ENCODE measurements around the gene KANSL1L.

The KANSL1L gene

DNA sequence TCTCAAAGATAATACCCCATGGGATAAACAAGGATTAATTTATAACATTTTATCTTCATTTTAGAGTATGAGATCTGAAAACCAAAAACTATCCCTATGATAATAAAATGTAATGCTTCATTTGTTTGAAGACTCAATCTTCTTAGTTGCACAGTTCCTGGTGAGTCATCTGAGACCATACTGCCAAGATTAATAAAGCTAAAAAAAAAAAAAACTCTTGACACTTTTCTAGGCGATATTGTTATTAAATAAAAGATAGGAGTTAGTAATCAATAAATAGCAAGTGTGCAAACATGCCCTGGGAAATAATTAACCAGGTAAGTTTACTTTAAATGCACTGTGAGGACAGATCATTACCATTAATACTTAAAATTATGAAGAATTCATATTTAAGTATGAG is 84.9 kb downstream of the KANSL1L start:
- DNase-seq (ENCODE audit: low read depth), result no peak

DNA sequence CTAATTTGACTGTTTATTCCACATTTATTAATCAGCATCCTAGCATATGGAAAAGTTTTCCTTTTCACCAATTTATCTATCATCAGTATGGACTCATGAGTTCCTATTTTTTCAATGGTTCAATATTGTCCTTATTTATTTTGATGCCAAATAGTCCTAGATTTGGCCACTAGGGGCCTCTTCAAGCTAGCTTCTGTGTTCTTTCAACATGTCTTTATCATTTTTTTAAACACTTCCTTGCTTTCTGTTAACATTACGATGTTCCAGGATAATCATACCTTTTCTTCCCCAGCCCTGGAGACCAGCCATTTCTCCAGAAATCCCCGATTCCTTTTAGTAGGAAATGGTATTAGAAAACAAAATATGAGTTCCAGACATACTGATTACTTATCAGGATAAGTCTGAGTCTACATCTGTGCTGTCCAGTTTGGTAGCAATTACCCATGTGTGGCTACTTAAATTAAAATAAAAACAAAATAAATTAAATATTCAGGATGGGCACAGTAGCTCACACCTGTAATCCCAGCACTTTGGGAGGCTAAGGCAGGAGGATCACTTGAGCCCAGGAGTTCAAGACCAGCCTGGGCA is 98.2 kb downstream of the KANSL1L start:
- no peak for DNase-seq (ENCODE audit: low read depth)

GRCh38 chr2:210072493-210072892 is 98.7 kb downstream of the KANSL1L start:
- DNase-seq (ENCODE audit: low read depth), result no peak

DNA sequence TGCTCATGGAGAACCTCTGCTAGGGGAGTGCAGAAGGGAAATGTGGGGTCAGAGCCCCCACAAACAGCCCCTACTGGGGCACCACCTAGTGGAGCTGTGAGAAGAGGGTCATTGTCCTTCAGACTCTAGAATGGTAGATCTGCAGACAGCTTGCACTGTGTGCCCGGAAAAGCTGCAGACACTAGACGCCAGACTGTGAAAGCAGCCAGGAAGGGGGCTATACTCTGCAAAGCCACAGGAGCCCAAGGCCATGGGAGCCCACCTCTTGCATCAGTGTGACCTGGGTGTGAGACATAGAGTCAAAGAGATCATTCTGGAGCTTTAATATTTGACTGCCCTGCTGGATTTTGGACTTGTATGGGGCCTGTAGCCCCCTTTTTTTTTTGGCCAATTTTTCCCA is 107.9 kb downstream of the KANSL1L start:
- no peak for DNase-seq (ENCODE audit: low read depth)

DNA sequence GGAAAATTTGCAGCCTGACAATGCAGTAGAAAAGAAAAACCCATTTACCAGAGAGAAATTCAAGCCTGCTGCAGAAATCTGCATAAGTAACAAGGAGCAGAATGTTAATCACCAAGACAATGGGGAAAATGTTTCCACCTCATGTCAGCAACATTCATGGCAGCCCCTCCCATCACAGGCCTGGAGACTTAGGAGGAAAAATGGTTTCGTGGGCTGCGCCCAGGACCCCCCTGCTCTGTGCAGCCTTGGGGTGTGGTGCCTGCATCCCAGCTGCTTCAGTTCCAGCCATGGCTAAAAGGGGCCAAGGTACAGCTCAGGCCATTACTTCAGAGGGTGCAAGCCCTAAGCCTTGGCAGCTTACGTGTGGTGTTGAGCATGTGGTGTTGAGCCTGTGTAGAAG is 115.4 kb downstream of the KANSL1L start:
- no peak for DNase-seq (ENCODE audit: low read depth)

- DNase-seq (ENCODE audit: low read depth), result no peak
Observed at GRCh38 chr2:210054696-210055095, 116.5 kb downstream of the KANSL1L start.

DNA sequence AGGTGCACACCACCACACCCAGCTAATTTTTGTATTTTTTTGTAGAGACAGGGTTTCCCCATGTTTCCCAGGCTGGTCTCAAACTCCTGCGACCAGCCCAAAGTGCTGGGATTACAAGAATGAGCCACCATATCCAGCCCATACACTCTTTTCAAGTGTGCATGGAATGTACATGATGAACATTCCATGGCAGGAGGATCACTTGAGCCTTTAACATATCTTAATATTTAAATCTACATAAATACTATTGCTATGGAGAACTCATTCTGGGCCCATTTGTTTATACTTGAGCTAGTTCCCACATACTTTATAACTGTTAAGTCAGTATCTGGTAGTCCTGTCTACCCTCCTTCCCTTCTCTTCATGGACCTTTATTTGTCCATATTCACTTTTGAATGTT is 120.3 kb downstream of the KANSL1L start:
- DNase-seq (ENCODE audit: low read depth), result no peak

GRCh38 chr2:210049831-210050230 is 121.4 kb downstream of the KANSL1L start:
- DNase-seq (ENCODE audit: low read depth), result no peak

DNA sequence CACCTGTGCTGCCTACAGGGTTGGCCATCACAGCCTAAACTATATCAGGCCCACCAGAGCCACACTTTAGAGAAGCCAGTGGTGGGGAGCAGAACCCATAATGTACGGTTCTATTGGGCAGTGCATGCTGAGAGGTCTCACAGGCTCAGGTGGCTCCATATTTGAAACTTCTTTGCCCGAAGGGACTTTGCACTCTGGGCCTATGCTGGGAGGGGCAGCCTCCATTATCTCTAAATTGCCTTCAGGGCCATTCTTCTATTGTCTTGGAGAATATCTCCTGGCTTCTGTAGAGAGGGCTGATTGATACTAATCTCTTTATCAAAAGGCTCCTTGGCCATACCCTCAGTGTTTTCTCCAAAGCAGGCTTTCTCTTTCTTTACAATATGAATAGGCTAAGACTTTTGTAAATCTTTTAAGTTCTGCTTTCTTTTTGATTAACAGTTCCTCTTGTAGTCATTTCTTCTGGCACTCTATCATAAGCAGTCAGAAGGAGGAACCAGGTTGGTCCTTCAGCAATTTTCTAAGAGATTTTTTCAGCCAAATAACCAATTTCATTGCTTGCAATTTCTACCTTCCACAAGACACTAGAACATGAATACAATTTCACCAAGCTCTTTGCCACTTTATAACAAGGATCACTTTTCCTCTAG is 124.2 kb downstream of the KANSL1L start:
- DNase-seq (ENCODE audit: low read depth), result no peak

DNA sequence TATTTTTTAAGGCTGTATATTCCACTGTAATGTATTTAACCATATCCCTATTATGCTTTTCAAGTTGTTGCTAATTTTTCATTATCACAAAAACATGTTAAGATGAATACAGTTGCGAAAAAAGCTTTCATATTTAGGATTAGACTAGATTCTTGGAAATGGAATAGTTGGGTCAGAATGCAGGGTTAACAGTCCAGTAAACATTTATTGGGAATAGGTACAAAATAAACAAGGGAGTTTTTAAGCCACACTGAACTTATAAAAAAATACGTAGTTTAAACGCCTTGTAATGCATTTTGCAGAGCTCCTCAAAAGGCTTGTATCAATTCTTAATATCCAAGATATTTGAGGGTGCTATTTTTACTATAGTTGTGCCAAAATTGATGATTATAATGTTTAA is 133.1 kb downstream of the KANSL1L start:
- DNase-seq (ENCODE audit: low read depth), result no peak

GRCh38 chr2:210035679-210036078 is 135.5 kb downstream of the KANSL1L start:
- DNase-seq (ENCODE audit: low read depth), result no peak

GRCh38 chr2:210034087-210034683 is 137.0 kb downstream of the KANSL1L start:
- no peak for DNase-seq (ENCODE audit: low read depth)

DNA sequence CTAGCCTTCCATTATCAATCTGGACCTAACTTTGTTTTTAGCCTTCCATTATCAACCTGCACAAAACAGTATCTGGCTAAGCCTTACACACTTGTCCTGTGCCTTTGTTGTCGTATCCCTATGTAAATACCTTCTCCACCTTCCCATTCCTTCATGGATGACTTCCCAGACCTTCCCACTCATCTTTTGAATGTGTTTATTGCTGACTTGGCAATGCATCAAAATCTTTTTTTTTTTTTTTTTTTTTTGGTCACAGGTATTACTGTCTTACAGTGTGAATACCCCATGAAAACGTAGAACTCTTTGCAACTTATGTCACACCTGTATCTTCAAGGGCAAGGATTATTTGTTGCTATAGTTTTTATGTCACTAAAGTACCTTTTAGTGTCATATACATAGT is 143.0 kb downstream of the KANSL1L start:
- DNase-seq (ENCODE audit: low read depth), result no peak

DNA sequence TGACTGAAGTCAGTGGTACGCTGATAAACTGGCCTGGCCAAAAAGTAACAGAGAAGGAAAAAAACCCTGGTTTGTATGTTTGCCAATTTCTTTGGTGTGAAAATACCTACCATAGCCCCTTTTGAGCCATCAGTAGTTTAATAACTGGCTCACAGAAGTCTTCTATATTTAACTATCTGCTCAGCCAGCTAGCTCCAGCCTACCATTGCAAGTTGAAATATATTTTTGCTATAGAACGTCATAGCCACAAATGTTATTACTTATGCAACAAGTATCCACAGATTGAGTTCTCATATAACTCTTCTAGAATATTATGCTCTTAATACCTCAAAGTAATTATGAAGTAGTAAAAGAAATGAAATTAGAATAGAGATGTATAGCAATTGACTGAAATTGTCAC is 143.6 kb downstream of the KANSL1L start:
- no peak for DNase-seq (ENCODE audit: low read depth)

GRCh38 chr2:210022824-210023223 is 148.4 kb downstream of the KANSL1L start:
- DNase-seq (ENCODE audit: low read depth), result no peak

DNA sequence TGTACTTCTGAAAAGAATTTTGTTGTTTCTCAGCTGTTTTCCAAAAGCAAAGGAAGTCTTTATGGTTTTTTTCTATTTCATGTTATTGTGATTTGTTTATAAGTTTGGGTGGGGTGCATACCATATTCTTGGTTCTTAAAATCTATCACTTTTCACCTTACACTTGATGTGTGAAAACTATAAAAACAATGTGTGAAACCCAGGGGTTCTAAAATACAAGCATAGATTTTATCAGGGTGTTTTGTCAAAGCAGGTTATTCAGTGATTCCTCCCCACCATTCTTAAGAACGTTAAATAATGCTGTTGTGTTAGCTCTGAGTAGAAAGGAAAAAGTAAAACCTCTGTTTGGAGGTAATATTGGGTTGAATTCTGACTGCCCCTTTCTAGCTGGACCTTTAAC is 151.1 kb downstream of the KANSL1L start:
- no peak for DNase-seq (ENCODE audit: low read depth)

DNA sequence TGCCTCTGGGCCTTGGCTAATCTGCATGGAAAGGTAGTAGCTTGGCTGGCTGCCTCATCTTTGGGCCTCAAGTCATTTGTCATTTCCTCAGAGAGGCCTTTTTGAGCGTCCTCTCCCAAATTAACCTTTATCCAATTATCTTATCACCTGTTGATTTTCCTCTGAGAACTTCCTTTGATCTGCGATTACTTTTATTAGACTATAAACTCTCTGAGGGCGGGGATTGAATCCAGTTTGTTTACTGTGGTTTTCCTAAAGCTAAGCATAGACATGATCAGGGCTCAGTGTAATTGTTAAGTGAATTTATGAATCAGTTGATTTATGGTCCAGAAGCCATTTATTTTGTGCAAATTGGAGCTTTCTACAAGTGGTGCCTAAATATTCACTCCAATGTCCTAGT is 161.3 kb downstream of the KANSL1L start:
- no peak for DNase-seq (ENCODE audit: low read depth)

GRCh38 chr2:210009126-210009525 is 162.1 kb downstream of the KANSL1L start:
- DNase-seq (ENCODE audit: low read depth), result no peak

GRCh38 chr2:210007895-210008294 is 163.3 kb downstream of the KANSL1L start:
- no peak for DNase-seq (ENCODE audit: low read depth)

DNA sequence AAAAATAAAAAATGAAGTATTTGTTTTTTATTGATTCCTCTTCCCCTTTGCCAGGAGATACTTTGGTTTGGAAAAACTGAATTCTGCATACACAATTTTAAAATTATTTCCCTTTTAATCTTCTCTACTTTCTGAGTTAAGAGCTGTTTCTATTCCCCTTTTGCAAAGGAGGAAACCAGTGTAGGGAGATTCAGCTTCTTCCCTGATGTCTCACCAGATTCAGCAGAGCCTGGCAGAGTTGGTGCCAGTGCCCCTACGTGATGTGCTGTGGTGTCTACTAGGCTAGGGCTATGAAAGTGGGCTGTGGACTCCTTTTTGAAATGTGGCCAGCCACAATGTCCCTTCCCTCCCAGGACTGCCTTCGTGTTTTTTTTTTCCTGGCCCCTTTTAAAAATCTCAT is 166.3 kb downstream of the KANSL1L start:
- no peak for DNase-seq (ENCODE audit: low read depth)

DNA sequence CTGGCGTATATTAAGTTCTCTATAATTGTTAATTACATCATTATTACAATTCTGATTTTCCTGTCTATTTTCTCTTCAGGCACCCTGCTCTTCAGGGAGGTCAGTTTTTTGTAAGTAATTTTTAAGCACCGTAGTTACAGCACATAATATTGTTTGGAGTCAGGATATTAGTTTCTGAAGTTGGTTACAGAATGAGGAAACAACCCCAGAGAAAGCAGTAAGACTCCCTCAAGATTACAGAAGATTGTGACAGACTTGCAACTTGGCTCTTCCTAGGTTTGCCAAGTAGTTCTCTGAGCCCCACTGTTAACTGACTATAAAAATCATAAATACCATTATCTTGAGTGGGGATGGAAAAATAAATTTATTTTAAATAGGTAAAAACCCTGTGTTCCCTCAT is 167.8 kb downstream of the KANSL1L start:
- no peak for DNase-seq (ENCODE audit: low read depth)

DNA sequence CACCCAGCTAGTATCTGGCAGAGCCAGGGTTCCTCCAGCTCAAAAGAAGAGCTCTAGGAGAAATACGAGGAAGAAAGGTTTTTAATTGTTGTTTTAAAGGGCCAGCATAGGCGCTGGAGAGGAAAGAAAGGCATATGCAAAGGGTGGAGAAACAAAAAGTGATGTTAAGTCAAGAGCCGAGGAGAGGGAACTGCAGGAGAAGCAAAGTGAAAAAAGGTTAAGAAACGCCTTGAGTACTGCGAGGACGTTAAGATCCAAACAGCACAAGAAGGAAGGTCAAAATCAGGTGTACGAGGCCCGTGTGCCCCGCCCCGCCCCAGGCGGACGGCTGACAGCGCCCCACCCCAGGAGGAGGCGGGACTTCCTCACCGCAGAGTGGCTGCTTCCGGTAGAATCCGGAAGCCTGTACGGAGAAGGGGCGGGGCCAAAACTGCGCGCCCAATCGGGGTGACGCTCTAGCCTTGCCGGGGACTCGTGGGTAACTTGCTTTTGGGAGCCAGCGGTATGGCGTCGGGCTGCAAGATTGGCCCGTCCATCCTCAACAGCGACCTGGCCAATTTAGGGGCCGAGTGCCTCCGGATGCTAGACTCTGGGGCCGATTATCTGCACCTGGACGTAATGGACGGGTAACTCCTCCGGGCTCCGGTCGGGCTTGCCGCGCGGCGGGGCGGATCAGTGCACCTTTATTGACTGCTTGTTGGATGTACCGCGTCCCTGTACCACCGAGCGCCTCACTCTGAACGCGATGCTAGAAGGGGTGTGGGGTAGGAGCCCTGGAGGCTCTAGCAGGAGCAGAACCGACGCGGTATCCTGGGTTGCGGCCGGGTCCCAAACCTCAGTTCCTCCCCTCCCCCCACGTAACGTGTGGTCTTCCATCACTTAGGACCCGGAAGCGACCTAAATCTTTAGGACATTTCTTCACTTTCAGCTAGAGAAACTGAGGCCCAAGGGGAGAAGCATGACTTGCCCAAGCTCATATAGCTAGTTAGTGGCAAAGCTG is 168.8 kb downstream of the KANSL1L start, which contains the start of gene RPE:
TSS of gene RPE (plus strand) at position 481 of the 1,000 bp plus-strand sequence. CDS start at position 505, 24 bp downstream.
- peak; percentile 98 for DNase-seq (ENCODE audit: low read depth)

All from stimulated activated CD8-positive, alpha-beta memory T cell treated with anti-CD3 and anti-CD28 coated beads, Interleukin-15, amount 100 ng/mL, for 1 hour (primary cell).